RWPE2 (cell line): ENCODE results near the gene S100A11.

Source experiments
- ATAC-seq: fragments of 200-7000 bp; cut with Tn5 transposase; 3 replicates; pipeline ENCODE4 v1.9.1; 2021; ENCODE audit warnings: low read depth
- DNase-seq: peaks from one replicate; pipeline ENCODE4 v3.0.0-alpha.2; 2020; ENCODE audit warnings: low spot score
- H3K27ac ChIP-seq: fragments of 450-650 bp; 2 replicates; pipeline ENCODE4 v1.5.1; 2017; ENCODE audit warnings: mild to moderate bottlenecking; ENCODE audit not compliant: poor library complexity, severe bottlenecking
- H3K27me3 ChIP-seq: fragments of 250-450 bp; sonication (Bioruptor Pico); 2 replicates; pipeline ENCODE4 v1.5.1; 2021; ENCODE audit warnings: mild to moderate bottlenecking, moderate library complexity; ENCODE audit not compliant: insufficient read depth, poor library complexity, severe bottlenecking
- H3K36me3 ChIP-seq: fragments of 250-450 bp; sonication (Bioruptor Pico); 2 replicates; pipeline ENCODE4 v1.5.1; 2020; ENCODE audit warnings: low read depth, mild to moderate bottlenecking, moderate library complexity
- H3K4me1 ChIP-seq: fragments of 250-450 bp; sonication (Bioruptor Pico); 2 replicates; pipeline ENCODE4 v1.5.1; 2021; ENCODE audit warnings: mild to moderate bottlenecking, moderate library complexity; ENCODE audit not compliant: insufficient read depth, poor library complexity, severe bottlenecking
- H3K4me3 ChIP-seq: fragments of 250-450 bp; sonication (Bioruptor Pico); 2 replicates; pipeline ENCODE4 v1.5.1; 2021; ENCODE audit warnings: mild to moderate bottlenecking, moderate library complexity; ENCODE audit not compliant: severe bottlenecking
- H3K9me3 ChIP-seq: fragments of 250-450 bp; sonication (Bioruptor Pico); 2 replicates; pipeline ENCODE4 v1.5.1; 2021; ENCODE audit warnings: mild to moderate bottlenecking, moderate library complexity; ENCODE audit not compliant: severe bottlenecking
- TF ChIP-seq, protein P1 (sequence below): fragments of 450-650 bp; IDR thresholded peaks from one replicate; pipeline ENCODE4 v1.5.1; 2017; ENCODE audit warnings: mild to moderate bottlenecking, moderate library complexity; ENCODE audit not compliant: poor library complexity, severe bottlenecking

S100A11 gene

DNA sequence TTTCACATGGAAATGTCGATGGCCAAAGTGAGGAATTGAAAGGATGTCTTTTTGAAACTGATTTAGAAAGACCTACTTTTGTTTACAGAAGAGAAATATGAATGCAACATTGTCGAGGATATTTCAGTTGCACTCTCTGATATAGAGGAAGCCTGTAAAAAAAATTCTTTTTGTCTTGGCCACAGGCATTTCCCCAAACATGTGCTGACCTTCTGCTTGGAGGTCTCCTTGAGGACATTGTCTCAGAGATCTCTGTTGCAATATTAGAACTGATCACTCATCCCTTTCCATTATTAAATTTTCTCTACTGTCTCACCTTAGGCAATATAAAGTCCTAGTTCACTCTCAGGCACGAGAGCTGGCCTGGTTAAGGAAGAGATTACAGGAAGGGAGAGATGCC lies 16.0 kb downstream of the S100A11 start:
- Histone ChIP-seq H3K4me3 (no peak overlapping the region), H3K27me3 (no peaks in the 10 kb centered on the region), H3K36me3 (no peaks in the 10 kb centered on the region), H3K9me3 (no peaks in the 10 kb centered on the region), H3K27ac (no peak overlapping the region), H3K4me1 (peaks cover 40% of the 10 kb centered on the region)
- DNase-seq: no peak
- no peak for ATAC-seq
- TF ChIP-seq, protein P1, sequence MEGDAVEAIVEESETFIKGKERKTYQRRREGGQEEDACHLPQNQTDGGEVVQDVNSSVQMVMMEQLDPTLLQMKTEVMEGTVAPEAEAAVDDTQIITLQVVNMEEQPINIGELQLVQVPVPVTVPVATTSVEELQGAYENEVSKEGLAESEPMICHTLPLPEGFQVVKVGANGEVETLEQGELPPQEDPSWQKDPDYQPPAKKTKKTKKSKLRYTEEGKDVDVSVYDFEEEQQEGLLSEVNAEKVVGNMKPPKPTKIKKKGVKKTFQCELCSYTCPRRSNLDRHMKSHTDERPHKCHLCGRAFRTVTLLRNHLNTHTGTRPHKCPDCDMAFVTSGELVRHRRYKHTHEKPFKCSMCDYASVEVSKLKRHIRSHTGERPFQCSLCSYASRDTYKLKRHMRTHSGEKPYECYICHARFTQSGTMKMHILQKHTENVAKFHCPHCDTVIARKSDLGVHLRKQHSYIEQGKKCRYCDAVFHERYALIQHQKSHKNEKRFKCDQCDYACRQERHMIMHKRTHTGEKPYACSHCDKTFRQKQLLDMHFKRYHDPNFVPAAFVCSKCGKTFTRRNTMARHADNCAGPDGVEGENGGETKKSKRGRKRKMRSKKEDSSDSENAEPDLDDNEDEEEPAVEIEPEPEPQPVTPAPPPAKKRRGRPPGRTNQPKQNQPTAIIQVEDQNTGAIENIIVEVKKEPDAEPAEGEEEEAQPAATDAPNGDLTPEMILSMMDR: no peak

DNA sequence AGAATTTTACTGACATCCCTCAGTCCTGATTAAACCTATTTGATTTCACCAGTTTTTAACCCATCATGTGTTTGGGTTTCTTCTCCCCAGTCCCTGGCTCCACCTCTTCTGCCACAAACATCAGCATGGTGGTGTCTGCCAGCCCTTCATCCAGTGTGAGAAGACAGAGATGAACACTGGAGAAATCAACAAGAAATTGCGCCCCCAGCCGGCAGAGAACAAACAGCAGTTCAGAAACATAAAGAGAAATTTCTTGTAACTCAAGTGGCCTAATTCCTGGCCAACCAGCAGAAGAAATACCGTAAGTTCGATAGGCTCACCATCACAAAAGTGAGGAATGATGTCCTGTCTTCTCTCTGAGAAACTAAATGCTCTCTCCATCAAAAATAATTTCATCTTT lies 18.3 kb downstream of the S100A11 start:
- no peak for DNase-seq
- Histone ChIP-seq H3K27me3 (no peaks in the 10 kb centered on the region), H3K9me3 (no peaks in the 10 kb centered on the region), H3K4me1 (peaks cover 22% of the 10 kb centered on the region), H3K36me3 (no peaks in the 10 kb centered on the region), H3K4me3 (no peak overlapping the region), H3K27ac (no peak overlapping the region)
- TF ChIP-seq, protein P1: no peak
- no peak for ATAC-seq

DNA sequence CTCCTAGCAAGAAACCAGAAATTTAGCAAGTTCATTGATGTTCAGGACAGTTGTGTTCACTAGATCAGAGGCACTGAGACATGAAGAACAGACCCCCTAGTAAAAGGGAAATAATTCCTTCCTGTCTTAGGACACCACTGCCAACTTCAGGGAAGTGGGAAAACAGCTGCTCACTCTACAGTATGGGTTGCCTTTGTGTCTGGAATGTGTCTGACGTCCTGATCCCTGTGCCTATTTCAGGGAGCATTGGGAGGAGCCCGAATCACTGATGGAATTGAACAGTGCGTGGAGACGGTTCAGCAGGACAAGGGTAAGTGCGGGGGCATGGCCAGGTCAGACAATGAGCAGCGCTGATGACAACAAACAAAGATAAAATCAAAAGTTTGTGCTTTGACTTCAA lies 21.0 kb downstream of the S100A11 start:
- no peaks in the 10 kb centered on the region for H3K9me3 ChIP-seq
- H3K4me1 ChIP-seq: peaks cover 13% of the 10 kb centered on the region
- no peaks in the 10 kb centered on the region for H3K36me3 ChIP-seq
- no peaks in the 10 kb centered on the region for H3K27me3 ChIP-seq
- TF ChIP-seq, protein P1: no peak
- H3K27ac ChIP-seq: peak overlapping the region; percentile 31
- ATAC-seq (no peak), DNase-seq (no peak)
- H3K4me3 ChIP-seq: no peak overlapping the region

DNA sequence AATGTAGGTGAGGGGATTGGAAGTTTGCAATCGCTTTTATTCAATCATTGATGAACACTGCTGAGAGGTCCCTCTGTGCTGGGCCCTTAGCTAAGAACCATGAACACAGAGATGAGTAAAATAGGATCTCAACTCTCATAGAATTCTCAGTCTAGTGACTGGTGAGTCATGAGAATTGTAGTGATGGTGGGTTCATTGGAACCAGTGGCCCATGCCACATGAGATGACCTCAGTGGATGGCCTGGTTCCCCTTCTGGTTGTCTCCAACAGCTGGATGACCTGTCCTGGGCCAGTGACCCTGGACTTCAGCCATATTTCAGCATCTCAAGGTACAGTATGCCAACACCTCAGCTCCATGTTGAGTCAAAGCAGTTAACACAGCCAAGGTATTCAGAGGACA lies 21.9 kb downstream of the S100A11 start:
- Histone ChIP-seq H3K36me3 (no peaks in the 10 kb centered on the region), H3K27me3 (no peaks in the 10 kb centered on the region), H3K9me3 (no peaks in the 10 kb centered on the region), H3K4me1 (peaks cover 13% of the 10 kb centered on the region), H3K4me3 (no peak overlapping the region), H3K27ac (no peak overlapping the region)
- DNase-seq (no peak), ATAC-seq (no peak)
- TF ChIP-seq, protein P1: no peak

DNA sequence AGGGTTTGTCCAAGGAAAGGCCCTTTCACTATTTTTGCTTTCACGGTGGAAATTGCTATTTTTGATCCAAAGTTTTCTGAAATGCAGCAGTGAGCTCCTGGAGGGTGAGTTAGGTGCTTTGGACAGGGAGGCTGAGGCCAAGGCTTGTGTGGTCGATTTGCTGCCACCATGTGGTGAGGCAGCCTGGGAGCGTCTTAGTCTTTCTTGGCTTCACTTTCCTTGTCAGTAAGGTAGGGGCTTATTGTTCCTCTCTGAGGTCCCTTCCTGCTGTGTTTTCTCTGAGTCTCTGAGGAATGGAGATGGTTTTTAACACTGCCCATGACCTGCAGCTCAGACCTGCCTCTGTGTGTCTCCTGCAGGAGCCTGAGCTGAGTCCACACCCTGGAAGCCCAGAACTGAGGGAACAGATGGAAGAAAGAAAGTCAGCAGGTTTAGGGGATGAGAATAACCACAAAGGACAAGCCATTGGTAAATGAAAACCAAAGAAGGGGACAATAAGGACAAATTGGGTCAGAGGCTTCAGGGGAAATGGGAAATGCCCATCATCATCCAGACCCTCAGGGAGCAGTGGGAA lies 23.1 kb downstream of the S100A11 start:
- Histone ChIP-seq H3K27me3 (no peaks in the 10 kb centered on the region), H3K4me1 (peaks cover 13% of the 10 kb centered on the region), H3K9me3 (no peaks in the 10 kb centered on the region), H3K4me3 (no peak overlapping the region), H3K36me3 (no peaks in the 10 kb centered on the region), H3K27ac (no peak overlapping the region)
- DNase-seq (no peak), ATAC-seq (0 out of 3 replicates have a peak, but pooled peaks have one; percentile 46)
- TF ChIP-seq, protein P1: peak; percentile 73
